ENCODE data around the gene C1orf122. TPM values are rescaled to one million over a fixed set of nuclear protein-coding genes. Genes with fewer than 3 reads are reported as not detected.

C1orf122 gene
- total RNA-seq, 1 experiment from 2014 or later = 77.2 TPM

GRCh38 chr1:37817481-37817880, 9.9 kb downstream of the C1orf122 start:
- H3K36me3 ChIP-seq (ENCODE audit: control insufficient read depth, insufficient read depth, low read length) = peaks cover 19% of the 10 kb centered on the region
- intact Hi-C loops (cut with micrococcal nuclease; ENCODE audit: unreplicated experiment) = no loop called here
- in situ Hi-C loops (cut with HindIII; ENCODE audit: low pct_unique_long_range_greater_than_20kb, low sequenced_read_pairs) = no loop called here
- ChIA-PET POLR2A (no interaction called here), CTCF (no interaction called here)
- TF ChIP-seq REST (IDR thresholded peaks at IDR 0.05; ENCODE audit: insufficient read depth in 1 of 2, low read depth in 2 of 2, low read length in 1 of 2) (no peak), SIN3A (IDR thresholded peaks at IDR 0.05; ENCODE audit: borderline replicate concordance, insufficient read depth, low read depth, low read length) (no peak), POLR2AphosphoS5 (IDR thresholded peaks at IDR 0.05; ENCODE audit: low read depth, low read length) (no peak), CTCF (IDR thresholded peaks at IDR 0.05) (no peak), TCF7L2 (IDR thresholded peaks at IDR 0.05; ENCODE audit: low read depth, low read length) (no peak)
- ATAC-seq = no peak
- no peaks in the 10 kb centered on the region for H3K4me1 ChIP-seq (ENCODE audit: control insufficient read depth, insufficient read depth, low read length)
- H3K4me3 ChIP-seq (ENCODE audit: low read depth in 2 of 2, low read length in 2 of 2) = no peak overlapping the region
- no TSS peak for BruUV-seq (replicated peaks)
- DNase-seq (ENCODE audit: low read depth, low spot score) = no peak
- no peaks in the 10 kb centered on the region for H3K9me3 ChIP-seq (ENCODE audit: control insufficient read depth, insufficient read depth, low read depth, low read length)
- H3K27ac ChIP-seq (ENCODE audit: low read length) = no peak overlapping the region
- H3K27me3 ChIP-seq (ENCODE audit: control insufficient read depth, insufficient read depth, low read length) = no peaks in the 10 kb centered on the region

DNA sequence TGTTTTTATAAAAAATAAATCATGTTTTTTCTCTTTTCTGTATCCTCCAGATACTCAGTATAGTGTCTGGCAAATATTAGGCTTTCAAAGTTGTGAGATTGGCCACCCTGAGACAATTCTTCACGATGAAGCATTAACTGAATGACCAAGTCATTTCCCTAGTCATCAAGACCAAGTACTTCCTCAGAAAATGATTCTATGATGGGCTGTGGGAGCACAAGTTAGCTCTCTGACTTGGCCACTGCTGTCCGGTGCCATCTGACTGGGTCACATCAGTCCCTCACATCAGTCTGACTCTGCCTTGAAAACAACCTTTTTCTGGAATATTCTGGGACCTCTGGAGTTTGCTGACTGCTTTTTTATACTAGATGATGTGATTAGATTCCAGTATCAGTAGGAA, 13.9 kb downstream of the C1orf122 start:
- ChIA-PET CTCF (no interaction called here), POLR2A (no interaction called here)
- DNase-seq (ENCODE audit: low read depth, low spot score) = no peak
- no peaks in the 10 kb centered on the region for H3K27me3 ChIP-seq (ENCODE audit: control insufficient read depth, insufficient read depth, low read length)
- H3K9me3 ChIP-seq (ENCODE audit: control insufficient read depth, insufficient read depth, low read depth, low read length) = no peaks in the 10 kb centered on the region
- in situ Hi-C loops (cut with HindIII; ENCODE audit: low pct_unique_long_range_greater_than_20kb, low sequenced_read_pairs) (no loop called here), intact Hi-C loops (cut with micrococcal nuclease; ENCODE audit: unreplicated experiment) (no loop called here)
- H3K27ac ChIP-seq (ENCODE audit: low read length) = no peak overlapping the region
- no peak for ATAC-seq
- no TSS peak for BruUV-seq (replicated peaks)
- TF ChIP-seq SIN3A (IDR thresholded peaks at IDR 0.05; ENCODE audit: borderline replicate concordance, insufficient read depth, low read depth, low read length) = no peak
- TF ChIP-seq POLR2AphosphoS5 (IDR thresholded peaks at IDR 0.05; ENCODE audit: low read depth, low read length) = no peak
- TF ChIP-seq REST (IDR thresholded peaks at IDR 0.05; ENCODE audit: insufficient read depth in 1 of 2, low read depth in 2 of 2, low read length in 1 of 2) = no peak
- no peak for TF ChIP-seq TCF7L2 (IDR thresholded peaks at IDR 0.05; ENCODE audit: low read depth, low read length)
- H3K4me3 ChIP-seq (ENCODE audit: low read depth in 2 of 2, low read length in 2 of 2) = no peak overlapping the region
- H3K4me1 ChIP-seq (ENCODE audit: control insufficient read depth, insufficient read depth, low read length) = no peaks in the 10 kb centered on the region
- H3K36me3 ChIP-seq (ENCODE audit: control insufficient read depth, insufficient read depth, low read length) = peaks cover 23% of the 10 kb centered on the region

Data from Panc1 (cell line).